Fibroblast of mammary gland (primary cell): ENCODE data around the gene SLC28A2.
A peak's percentile ranks its signal among the peaks of the same experiment; 100 is the strongest.
"Not testable (repeated sequence)": the region's sequence is repeated elsewhere in the genome, so short reads cannot be mapped to it uniquely, and the experiment has no call there.

Experiments
- DNase-seq: peaks from one replicate; pipeline ENCODE4 v3.0.0-alpha.2; 2010; ENCODE audit warnings: low read depth
- H3K4me3 ChIP-seq: 2 replicates; pipeline ENCODE4 v1.5.1; 2011; ENCODE audit warnings: low read depth, mild to moderate bottlenecking, low read length, moderate library complexity; ENCODE audit not compliant: control insufficient read depth
- TF ChIP-seq, protein P1 (sequence below): conservative IDR thresholded peaks from 2 replicates; pipeline ENCODE4 v1.5.1; 2011; ENCODE audit warnings: low read depth, low read length, inconsistent platforms; ENCODE audit not compliant: control insufficient read depth, insufficient read depth

SLC28A2 gene

GRCh38 chr15:45234562-45235235, 17.3 kb upstream of the SLC28A2 start:
- TF ChIP-seq, protein P1, sequence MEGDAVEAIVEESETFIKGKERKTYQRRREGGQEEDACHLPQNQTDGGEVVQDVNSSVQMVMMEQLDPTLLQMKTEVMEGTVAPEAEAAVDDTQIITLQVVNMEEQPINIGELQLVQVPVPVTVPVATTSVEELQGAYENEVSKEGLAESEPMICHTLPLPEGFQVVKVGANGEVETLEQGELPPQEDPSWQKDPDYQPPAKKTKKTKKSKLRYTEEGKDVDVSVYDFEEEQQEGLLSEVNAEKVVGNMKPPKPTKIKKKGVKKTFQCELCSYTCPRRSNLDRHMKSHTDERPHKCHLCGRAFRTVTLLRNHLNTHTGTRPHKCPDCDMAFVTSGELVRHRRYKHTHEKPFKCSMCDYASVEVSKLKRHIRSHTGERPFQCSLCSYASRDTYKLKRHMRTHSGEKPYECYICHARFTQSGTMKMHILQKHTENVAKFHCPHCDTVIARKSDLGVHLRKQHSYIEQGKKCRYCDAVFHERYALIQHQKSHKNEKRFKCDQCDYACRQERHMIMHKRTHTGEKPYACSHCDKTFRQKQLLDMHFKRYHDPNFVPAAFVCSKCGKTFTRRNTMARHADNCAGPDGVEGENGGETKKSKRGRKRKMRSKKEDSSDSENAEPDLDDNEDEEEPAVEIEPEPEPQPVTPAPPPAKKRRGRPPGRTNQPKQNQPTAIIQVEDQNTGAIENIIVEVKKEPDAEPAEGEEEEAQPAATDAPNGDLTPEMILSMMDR, result no peak
- DNase-seq, result no peak

GRCh38 chr15:45236806-45237205, 15.2 kb upstream of the SLC28A2 start:
- H3K4me3 ChIP-seq, DNase-seq: not testable (repeated sequence)

More at GRCh38 chr15:45234562-45235235, 17.3 kb upstream of the SLC28A2 start:
- H3K4me3 ChIP-seq, result no peak overlapping the region

DNA sequence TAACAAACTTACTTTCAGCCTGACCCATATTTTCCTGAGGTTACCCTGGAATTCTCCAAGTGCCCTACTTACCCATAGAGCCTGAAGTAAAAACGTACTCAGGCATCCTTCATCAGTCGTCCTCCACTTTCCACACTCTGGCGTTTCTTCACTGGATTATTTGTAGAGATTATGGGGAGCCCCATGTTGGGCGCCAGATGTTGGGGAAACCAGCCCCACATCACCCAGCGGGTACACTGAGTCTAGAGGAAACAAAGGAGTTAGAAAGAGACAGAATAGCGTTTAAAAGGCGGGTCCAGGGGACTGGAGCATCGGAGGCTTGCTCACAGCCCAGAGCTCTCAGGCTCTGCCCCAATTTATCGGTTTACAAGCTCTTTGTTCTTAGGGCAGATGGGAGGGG, 9.7 kb upstream of the SLC28A2 start:
- TF ChIP-seq, protein P1, result no peak
- DNase-seq, result no peak
- no peak overlapping the region for H3K4me3 ChIP-seq

GRCh38 chr15:45249125-45249780, 2.8 kb upstream of the SLC28A2 start:
- TF ChIP-seq, protein P1, result no peak
- H3K4me3 ChIP-seq, result no peak overlapping the region
- DNase-seq, result no peak

DNA sequence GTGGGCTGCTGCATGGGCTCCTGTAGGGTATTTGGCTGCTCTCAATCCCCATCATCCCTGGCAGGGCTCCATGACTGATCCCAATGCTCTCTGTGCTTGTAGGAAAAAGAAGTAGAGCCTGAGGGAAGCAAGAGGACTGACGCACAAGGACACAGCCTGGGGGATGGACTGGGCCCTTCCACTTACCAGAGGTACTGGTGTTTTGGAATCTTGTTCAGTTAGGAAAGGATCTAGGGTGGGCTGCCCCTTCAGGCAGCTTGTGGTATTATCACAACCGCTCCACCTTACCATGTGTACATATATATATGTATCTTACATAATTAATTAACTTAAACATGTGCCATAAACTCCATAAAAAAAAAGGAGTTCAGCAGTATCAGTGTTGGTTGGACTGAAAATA, 1.3 kb downstream of the SLC28A2 start:
- TF ChIP-seq, protein P1, result peak; percentile 36
- no peak overlapping the region for H3K4me3 ChIP-seq
- no peak for DNase-seq

DNA sequence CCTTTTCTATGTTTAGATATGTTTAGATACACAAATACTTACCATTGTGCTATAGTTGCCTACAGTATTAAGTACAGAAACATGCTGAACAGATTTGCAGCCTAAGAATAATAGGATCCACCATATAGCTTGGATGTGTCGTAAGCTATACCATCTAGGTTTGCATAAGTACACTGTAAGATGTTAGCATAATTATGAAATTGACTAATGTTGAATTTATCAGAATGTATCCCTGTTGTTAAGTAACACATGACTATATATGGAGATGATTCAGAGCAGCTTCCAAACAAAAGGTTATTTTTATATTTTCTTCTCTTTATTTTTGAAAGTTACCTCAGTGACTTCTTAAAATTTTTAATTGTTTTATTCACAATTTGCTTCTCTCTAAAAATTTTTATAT, 2.4 kb downstream of the SLC28A2 start:
- H3K4me3 ChIP-seq, result no peak overlapping the region
- TF ChIP-seq, protein P1, result no peak
- DNase-seq, result no peak

GRCh38 chr15:45254824-45255223, 2.8 kb downstream of the SLC28A2 start:
- peak; percentile 37 for DNase-seq
- not testable (repeated sequence) for H3K4me3 ChIP-seq
